Measurements from ENCODE around the gene MRTFA.
"Not testable (repeated sequence)": the region's sequence is repeated elsewhere in the genome, so short reads cannot be mapped to it uniquely, and the experiment has no call there.

Gene MRTFA

GRCh38 chr22:40542821-40543540 is 93.5 kb downstream of the MRTFA start:
- H3K4me1 ChIP-seq, result no peaks in the 10 kb centered on the region
- H4K20me1 ChIP-seq, result peaks cover 6% of the 10 kb centered on the region; the same call in 1 of the 2 replicates
- peaks cover 10% of the 10 kb centered on the region; the same call in 1 of the 2 replicates for H3K9me3 ChIP-seq
- TF ChIP-seq Cebpa-rat (IDR thresholded peaks at IDR 0.05), result no peak
- no peaks in the 10 kb centered on the region for H3K27me3 ChIP-seq
- H3K4me2 ChIP-seq, result no peak overlapping the region
- H3K4me3 ChIP-seq, result no peak overlapping the region
- H3K27ac ChIP-seq, result no peak overlapping the region
- H3K9ac ChIP-seq, result no peak overlapping the region
- H3K36me3 ChIP-seq, result peaks cover 41% of the 10 kb centered on the region

GRCh38 chr22:40541300-40541699 is 95.2 kb downstream of the MRTFA start:
- H4K20me1 ChIP-seq, result peaks cover 6% of the 10 kb centered on the region; the same call in 1 of the 2 replicates
- no peak overlapping the region for H3K9ac ChIP-seq
- TF ChIP-seq Cebpa-rat (IDR thresholded peaks at IDR 0.05), result no peak
- no peaks in the 10 kb centered on the region for H3K27me3 ChIP-seq
- H3K9me3 ChIP-seq, result peaks cover 11% of the 10 kb centered on the region; the same call in 1 of the 2 replicates
- H3K27ac ChIP-seq, result no peak overlapping the region
- H3K36me3 ChIP-seq, result peaks cover 25% of the 10 kb centered on the region
- no peaks in the 10 kb centered on the region for H3K4me1 ChIP-seq
- no peak overlapping the region for H3K4me3 ChIP-seq
- no peak overlapping the region for H3K4me2 ChIP-seq

- Histone ChIP-seq H3K27me3 (no peaks in the 10 kb centered on the region), H4K20me1 (peaks cover 6% of the 10 kb centered on the region; the same call in 1 of the 2 replicates), H3K27ac (no peak overlapping the region), H3K9me3 (peaks cover 15% of the 10 kb centered on the region; the same call in 1 of the 2 replicates), H3K9ac (no peak overlapping the region), H3K4me1 (peaks cover 5% of the 10 kb centered on the region), H3K36me3 (peaks cover 15% of the 10 kb centered on the region), H3K4me2 (no peak overlapping the region), H3K4me3 (no peak overlapping the region)
- TF ChIP-seq Cebpa-rat (IDR thresholded peaks at IDR 0.05), result no peak
Observed at GRCh38 chr22:40540265-40540664, 96.3 kb downstream of the MRTFA start.

GRCh38 chr22:40536149-40536548 is 100.4 kb downstream of the MRTFA start:
- H3K4me1 ChIP-seq, result peaks cover 41% of the 10 kb centered on the region
- H3K4me2 ChIP-seq, H3K36me3 ChIP-seq, H3K27me3 ChIP-seq, H3K9ac ChIP-seq, H3K27ac ChIP-seq, H3K4me3 ChIP-seq: not testable (repeated sequence)
- H3K9me3 ChIP-seq, result peaks cover 15% of the 10 kb centered on the region; the same call in 1 of the 2 replicates
- H4K20me1 ChIP-seq, result peaks cover 23% of the 10 kb centered on the region

GRCh38 chr22:40535642-40536041 is 100.9 kb downstream of the MRTFA start:
- Histone ChIP-seq H3K27me3 (no peaks in the 10 kb centered on the region), H3K4me3 (no peak overlapping the region), H4K20me1 (peaks cover 25% of the 10 kb centered on the region), H3K4me1 (peaks cover 41% of the 10 kb centered on the region), H3K9me3 (peaks cover 15% of the 10 kb centered on the region; the same call in 1 of the 2 replicates), H3K27ac (no peak overlapping the region), H3K9ac (no peak overlapping the region), H3K4me2 (peak overlapping the region; percentile 74; the same call in 1 of the 2 replicates), H3K36me3 (peaks cover 6% of the 10 kb centered on the region; the same call in 1 of the 2 replicates)
- no peak for TF ChIP-seq Cebpa-rat (IDR thresholded peaks at IDR 0.05)

- H3K4me1 ChIP-seq, result peaks cover 46% of the 10 kb centered on the region
- no peak for TF ChIP-seq Cebpa-rat (IDR thresholded peaks at IDR 0.05)
- H3K36me3 ChIP-seq, result peaks cover 4% of the 10 kb centered on the region; the same call in 1 of the 2 replicates
- peak overlapping the region; percentile 74 for H3K4me2 ChIP-seq
- no peaks in the 10 kb centered on the region for H3K27me3 ChIP-seq
- peaks cover 29% of the 10 kb centered on the region for H4K20me1 ChIP-seq
- H3K9ac ChIP-seq, result no peak overlapping the region
- no peak overlapping the region for H3K27ac ChIP-seq
- no peak overlapping the region for H3K4me3 ChIP-seq
- H3K9me3 ChIP-seq, result peaks cover 15% of the 10 kb centered on the region; the same call in 1 of the 2 replicates
Observed at GRCh38 chr22:40535189-40535512, 101.4 kb downstream of the MRTFA start.

GRCh38 chr22:40534379-40535188 is 101.9 kb downstream of the MRTFA start:
- Histone ChIP-seq H3K9ac (no peak overlapping the region), H3K27me3 (no peaks in the 10 kb centered on the region), H4K20me1 (peaks cover 35% of the 10 kb centered on the region), H3K4me2 (peak overlapping the region; percentile 74), H3K36me3 (no peaks in the 10 kb centered on the region), H3K4me3 (no peak overlapping the region), H3K9me3 (peaks cover 12% of the 10 kb centered on the region; the same call in 1 of the 2 replicates), H3K4me1 (peaks cover 48% of the 10 kb centered on the region), H3K27ac (peak overlapping the region; percentile 36)
- no peak for TF ChIP-seq Cebpa-rat (IDR thresholded peaks at IDR 0.05)

- no peak for TF ChIP-seq Cebpa-rat (IDR thresholded peaks at IDR 0.05)
- H3K9ac ChIP-seq, result no peak overlapping the region; the same call in 1 of the 2 replicates
- H3K27me3 ChIP-seq, result no peaks in the 10 kb centered on the region
- no peak overlapping the region; the same call in 1 of the 2 replicates for H3K4me3 ChIP-seq
- H4K20me1 ChIP-seq, result peaks cover 37% of the 10 kb centered on the region
- peaks cover 48% of the 10 kb centered on the region for H3K4me1 ChIP-seq
- no peaks in the 10 kb centered on the region for H3K36me3 ChIP-seq
- peaks cover 5% of the 10 kb centered on the region; the same call in 1 of the 2 replicates for H3K9me3 ChIP-seq
- H3K4me2 ChIP-seq, result peak overlapping the region; percentile 74
- peak overlapping the region; percentile 36 for H3K27ac ChIP-seq
Observed at GRCh38 chr22:40533712-40534378, 102.7 kb downstream of the MRTFA start.
